ENCODE measurements around the gene BDH1. TPM values are rescaled to one million over a fixed set of nuclear protein-coding genes. Genes with fewer than 3 reads are reported as not detected.
"Not testable (repeated sequence)": the region's sequence is repeated elsewhere in the genome, so short reads cannot be mapped to it uniquely, and the experiment has no call there.

Gene BDH1
- total and polyA plus RNA-seq, 8 donors, result 15.5 to 22.0 (median 19.3) TPM

- Histone ChIP-seq H3K4me1 (no peaks in the 10 kb centered on the region), H3K27ac (no peak overlapping the region), H3K9me3 (no peaks in the 10 kb centered on the region), H3K4me3 (no peak overlapping the region), H3K36me3 (no peaks in the 10 kb centered on the region), H3K27me3 (no peaks in the 10 kb centered on the region)
- intact Hi-C loops (cut with DNase I), result no loop called here
- no peak for DNase-seq
- ATAC-seq, result no peak
- TF ChIP-seq, protein P1, sequence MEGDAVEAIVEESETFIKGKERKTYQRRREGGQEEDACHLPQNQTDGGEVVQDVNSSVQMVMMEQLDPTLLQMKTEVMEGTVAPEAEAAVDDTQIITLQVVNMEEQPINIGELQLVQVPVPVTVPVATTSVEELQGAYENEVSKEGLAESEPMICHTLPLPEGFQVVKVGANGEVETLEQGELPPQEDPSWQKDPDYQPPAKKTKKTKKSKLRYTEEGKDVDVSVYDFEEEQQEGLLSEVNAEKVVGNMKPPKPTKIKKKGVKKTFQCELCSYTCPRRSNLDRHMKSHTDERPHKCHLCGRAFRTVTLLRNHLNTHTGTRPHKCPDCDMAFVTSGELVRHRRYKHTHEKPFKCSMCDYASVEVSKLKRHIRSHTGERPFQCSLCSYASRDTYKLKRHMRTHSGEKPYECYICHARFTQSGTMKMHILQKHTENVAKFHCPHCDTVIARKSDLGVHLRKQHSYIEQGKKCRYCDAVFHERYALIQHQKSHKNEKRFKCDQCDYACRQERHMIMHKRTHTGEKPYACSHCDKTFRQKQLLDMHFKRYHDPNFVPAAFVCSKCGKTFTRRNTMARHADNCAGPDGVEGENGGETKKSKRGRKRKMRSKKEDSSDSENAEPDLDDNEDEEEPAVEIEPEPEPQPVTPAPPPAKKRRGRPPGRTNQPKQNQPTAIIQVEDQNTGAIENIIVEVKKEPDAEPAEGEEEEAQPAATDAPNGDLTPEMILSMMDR (IDR thresholded peaks at IDR 0.05), result no peak
Observed at GRCh38 chr3:197592361-197593045, 36.7 kb upstream of the BDH1 start.

DNA sequence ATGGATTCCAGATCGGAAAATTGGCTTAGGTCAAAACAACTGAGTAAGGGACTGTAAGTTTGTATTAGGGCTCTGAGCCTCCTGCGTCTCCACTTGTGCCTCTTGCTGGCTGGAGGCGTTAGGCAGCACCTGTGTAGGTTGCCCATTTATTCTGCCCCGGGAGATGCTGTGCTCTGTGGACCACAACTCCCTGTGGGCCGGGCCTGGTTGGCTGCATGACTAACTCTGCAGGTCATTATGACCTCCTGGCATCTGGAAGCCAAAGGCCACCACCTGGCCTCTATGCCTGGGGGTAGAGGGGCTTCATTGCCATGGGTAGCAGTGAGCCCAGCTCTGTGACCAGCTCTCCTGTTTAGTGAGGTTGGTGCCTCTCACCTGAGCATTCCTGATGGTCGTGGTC is 36.0 kb upstream of the BDH1 start:
- intact Hi-C loops (cut with DNase I), result no loop called here
- Histone ChIP-seq H3K9me3 (no peaks in the 10 kb centered on the region), H3K36me3 (no peaks in the 10 kb centered on the region), H3K27me3 (no peaks in the 10 kb centered on the region), H3K4me1 (no peaks in the 10 kb centered on the region), H3K4me3 (no peak overlapping the region), H3K27ac (no peak overlapping the region)
- no peak for ATAC-seq
- TF ChIP-seq, protein P1 (IDR thresholded peaks at IDR 0.05), result no peak
- no peak for DNase-seq

DNA sequence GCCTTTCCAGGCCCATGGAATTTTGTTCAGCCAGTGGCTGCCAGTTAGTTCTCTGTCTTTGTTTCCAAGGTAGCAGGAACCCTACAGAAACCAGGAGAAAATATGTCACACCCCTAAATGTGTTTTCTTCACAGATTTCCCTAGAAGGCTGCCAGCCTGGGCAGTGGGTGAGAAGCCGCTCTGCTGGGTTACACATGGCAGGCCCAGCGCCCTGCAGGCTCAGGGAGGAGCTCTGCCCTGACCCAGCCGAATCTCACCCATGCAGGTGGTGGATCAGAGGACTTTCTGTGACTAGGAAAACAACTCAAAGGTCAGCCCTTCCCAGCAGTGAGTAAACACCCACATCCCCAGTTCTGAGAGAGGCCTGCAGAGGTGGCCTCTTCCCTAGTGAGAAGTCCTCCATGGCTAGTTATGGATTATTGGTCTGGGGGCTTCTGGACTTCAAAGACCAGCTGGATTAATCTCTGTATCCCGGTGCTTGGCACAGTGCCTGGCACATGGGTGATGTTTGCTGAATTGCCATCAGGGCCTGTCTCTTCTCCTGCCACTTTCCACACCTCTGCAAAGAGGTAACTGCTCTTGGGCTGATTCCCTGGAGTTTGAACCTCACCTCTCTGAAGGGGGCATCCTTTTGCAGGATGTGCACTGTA is 34.7 kb upstream of the BDH1 start:
- Histone ChIP-seq H3K4me3 (no peak overlapping the region), H3K27ac (no peak overlapping the region), H3K27me3 (no peaks in the 10 kb centered on the region), H3K9me3 (no peaks in the 10 kb centered on the region), H3K4me1 (no peaks in the 10 kb centered on the region), H3K36me3 (no peaks in the 10 kb centered on the region)
- intact Hi-C loops (cut with DNase I), result no loop called here
- ATAC-seq (no peak), DNase-seq (no peak)
- TF ChIP-seq, protein P1 (IDR thresholded peaks at IDR 0.05), result no peak

- no peak overlapping the region for H3K27ac ChIP-seq
- H3K4me1 ChIP-seq, result no peaks in the 10 kb centered on the region
- DNase-seq (no peak), ATAC-seq (no peak)
- H3K9me3 ChIP-seq, result no peaks in the 10 kb centered on the region
- H3K36me3 ChIP-seq, result no peaks in the 10 kb centered on the region
- intact Hi-C loops (cut with DNase I), result no loop called here
- H3K4me3 ChIP-seq, result no peak overlapping the region
- H3K27me3 ChIP-seq, result no peaks in the 10 kb centered on the region
- TF ChIP-seq, protein P1 (IDR thresholded peaks at IDR 0.05), result no peak
Observed at GRCh38 chr3:197589545-197589944, 33.8 kb upstream of the BDH1 start.

- H3K27ac ChIP-seq; H3K36me3 ChIP-seq; DNase-seq; H3K9me3 ChIP-seq; H3K4me3 ChIP-seq; H3K27me3 ChIP-seq; ATAC-seq; intact Hi-C loops (cut with DNase I); H3K4me1 ChIP-seq: not testable (repeated sequence)
Observed at GRCh38 chr3:197586768-197587167, 31.0 kb upstream of the BDH1 start.
